ENCODE results near the gene KHNYN. TPM values are rescaled to one million over a fixed set of nuclear protein-coding genes. Genes with fewer than 3 reads are reported as not detected.
"Not testable (repeated sequence)": the region's sequence is repeated elsewhere in the genome, so short reads cannot be mapped to it uniquely, and the experiment has no call there.

Gene KHNYN
- total RNA-seq, 1 donor from 2014 or later: 57.6 TPM

DNA sequence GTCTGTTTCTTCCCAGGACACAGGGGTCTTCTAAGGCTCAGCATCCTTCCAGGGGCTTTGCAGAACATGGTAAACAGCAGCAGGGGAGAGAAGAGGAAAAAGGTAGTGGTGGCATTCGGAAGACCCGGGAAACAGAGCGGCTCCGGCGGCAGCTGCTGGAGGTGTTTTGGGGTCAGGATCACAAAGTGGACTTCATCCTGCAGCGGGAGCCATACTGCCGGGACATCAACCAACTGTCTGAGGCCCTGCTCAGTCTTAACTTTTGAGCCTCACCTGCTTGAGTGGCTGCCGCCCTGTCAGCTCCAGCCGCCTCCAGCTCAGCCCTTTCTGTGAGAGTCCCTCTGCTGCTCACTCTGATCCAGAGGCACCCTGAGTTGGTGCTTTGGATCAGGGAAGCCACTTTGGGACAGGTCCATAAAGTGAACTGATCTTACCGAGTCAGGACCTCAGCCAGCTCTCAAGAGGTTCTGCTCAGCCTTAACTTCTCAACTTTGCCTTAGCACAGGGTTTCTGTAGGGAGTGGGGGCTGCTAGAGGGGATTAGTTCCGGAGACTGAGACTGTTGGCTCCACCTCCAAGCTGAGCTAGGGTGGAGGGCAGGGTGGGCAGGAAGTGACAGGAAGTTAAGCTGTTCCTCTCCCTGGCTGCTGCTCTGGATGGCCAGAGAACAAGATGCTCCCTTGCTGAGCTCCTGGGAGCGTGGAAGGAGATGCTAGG is 7.4 kb downstream of the KHNYN start:
- no peak for DNase-seq (ENCODE audit: extremely low read depth, low read depth, low spot score)

DNA sequence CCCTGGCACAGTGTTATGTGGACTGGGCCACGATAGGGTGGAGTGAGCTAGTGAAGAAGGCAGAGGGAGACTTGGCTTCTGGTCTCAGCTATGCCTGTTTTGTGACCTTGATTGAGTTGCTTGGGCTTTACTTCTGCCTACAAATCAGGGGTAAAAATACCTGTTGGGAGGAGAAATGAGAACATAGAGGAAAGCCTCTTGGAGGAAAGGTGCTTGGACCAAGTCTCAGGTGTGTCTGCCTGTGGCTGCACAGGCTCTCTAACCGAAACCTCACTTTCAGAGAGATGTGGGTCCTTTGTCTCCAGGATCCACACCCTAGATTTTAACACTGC is 7.9 kb downstream of the KHNYN start:
- DNase-seq (ENCODE audit: extremely low read depth, low read depth, low spot score): no peak

DNA sequence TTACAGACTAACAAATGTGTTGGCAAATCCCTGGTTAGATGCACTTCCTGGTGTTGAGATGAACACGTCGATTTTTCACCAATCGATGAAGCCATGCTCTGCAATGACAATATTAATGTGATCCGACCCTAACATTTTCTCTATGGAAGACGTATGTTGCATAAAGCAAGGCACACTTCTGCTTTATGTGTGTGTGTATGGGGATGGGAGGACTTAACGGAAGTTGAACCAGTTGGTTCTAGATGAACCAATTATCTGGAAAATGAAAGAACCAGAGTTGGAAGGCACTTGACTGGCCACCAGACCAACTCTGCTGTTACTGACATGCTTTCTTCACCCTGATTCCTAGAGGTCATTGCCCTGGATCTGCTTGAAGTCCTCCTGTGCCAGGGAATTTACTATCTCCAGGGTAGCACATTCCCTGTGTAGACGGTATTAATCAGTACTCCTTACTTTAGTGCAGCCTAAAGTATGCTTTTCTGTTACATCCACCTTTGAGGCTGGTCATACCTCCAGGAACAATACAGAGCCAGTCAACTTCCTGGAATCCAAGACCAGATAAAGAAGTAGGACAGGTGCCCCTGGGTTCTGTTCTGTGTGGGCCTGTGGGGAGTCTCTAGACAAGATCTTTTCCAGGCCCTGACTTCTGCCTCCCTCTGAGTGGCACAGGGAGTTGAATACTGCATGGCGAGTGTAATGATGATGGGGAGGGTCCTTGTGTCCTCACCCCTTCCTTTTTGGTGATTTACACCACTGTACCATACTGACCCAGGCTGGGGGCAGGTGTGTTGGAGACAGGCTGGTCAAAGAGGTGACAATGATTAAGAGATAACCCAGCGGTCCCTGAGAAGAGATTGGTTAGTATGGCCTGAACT is 8.7 kb downstream of the KHNYN start:
- no peak for DNase-seq (ENCODE audit: extremely low read depth, low read depth, low spot score)

DNA sequence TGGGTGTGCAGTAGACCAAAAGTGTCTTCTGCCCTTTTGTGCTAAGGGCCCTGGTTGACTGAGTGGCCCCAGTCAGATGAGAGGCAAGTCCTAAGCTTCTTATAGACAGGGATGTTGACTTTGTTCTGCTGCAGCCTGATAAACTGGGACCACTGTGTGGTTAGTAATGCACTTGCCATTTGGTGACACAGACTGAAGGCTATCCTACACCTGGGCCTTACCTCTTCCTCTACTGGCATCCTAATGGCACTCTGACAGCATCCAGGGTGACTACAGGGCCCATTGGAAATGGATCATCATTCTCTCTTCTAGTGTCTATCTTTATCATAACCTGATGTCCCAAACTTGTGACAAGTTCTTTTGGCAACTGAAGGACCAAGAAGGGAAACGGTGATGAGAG is 9.5 kb downstream of the KHNYN start:
- no peak for DNase-seq (ENCODE audit: extremely low read depth, low read depth, low spot score)

DNA sequence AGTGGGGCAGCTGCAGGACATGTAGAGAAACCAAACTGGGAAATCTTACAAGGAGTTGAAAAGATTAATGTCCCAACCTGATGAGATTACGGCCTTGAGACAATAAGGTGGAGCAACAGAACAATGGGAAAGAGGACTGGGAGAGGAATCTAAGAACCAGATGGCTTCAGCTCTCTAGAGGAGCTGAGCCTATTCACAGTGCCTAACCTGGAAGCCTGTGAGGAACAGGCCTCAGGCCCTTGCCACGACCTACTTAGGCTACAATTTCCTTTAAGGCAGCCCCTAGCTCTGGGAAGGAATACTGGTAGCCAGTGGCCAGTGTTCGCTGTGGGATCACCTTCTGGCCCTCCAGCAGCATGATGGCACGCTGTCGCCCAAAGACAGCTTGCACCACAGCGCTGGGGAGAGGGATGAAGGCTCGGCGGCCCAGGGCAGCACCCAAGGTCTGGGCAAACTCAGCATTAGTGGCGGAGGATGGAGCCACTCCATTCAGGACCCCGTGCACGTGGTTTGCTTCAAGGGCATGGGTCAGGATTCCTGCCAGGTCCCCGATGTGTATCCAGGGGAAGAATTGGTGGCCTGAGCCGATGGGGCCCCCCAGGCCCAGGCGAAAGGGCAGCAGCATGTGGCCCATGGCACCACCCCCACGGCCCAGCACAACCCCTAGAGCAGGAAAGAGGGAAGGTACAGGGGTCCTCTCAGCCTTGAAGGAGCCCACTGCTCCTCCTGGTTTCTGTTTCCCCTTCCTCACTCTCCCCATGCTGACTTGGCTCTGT is 10.3 kb downstream of the KHNYN start:
- DNase-seq (ENCODE audit: extremely low read depth, low read depth, low spot score): no peak

DNA sequence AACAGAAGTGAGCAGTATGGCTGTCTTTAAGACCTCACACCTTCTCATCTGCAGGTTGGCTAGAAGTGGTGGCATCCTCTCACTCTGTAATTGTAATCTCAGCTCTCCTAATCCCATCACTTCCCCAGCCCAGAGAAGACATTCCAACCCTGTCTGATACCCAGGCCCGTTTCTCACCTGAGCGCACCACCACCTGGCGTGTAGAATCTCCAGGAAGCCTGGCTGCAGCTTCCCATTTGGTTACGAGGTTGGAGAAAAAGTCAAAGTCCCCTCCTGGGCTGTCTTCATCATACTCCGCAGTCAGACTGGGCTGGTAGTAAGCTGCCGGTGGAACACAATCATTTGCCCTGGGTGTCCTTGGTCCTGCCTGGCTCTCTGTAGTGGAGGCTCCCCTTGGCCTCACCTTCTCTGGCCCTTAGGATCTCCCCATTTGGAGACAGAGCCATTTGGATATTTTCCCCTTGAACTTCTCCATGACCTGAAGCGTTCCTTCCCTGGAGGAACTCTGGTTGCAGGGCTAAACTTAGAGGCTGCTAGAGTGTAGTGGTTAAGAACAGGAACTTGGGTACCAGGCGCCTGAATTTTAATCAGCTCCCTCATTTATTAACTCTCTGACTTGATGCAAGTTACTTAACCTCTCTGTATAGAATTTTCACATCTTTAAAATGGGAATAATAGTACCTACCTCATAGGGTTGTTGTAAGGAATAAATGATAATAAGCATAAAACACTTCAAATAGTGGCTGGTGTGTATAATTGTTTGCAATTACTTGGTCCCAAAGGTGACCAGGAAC is 11.0 kb downstream of the KHNYN start:
- DNase-seq (ENCODE audit: extremely low read depth, low read depth, low spot score): no peak

DNA sequence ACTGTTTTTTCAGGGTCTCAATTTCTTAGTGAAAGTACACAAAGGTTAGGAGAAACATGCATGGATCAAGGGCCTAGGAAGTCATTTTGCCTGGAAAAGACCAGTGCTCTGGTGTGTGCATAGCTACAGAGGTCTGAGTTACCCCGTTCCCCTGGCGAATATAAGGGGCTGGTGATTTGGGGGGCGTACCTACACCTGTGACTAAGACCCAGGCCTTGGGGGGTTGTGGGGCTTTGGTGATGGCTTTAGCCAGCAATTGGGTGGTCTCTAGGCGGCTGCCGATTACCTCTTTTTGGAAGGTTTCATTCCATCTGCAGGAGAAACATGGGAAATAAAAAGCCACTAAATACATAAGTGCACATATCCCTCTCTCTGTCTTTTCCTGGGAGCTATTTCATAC is 11.7 kb downstream of the KHNYN start:
- no peak for DNase-seq (ENCODE audit: extremely low read depth, low read depth, low spot score)

DNA sequence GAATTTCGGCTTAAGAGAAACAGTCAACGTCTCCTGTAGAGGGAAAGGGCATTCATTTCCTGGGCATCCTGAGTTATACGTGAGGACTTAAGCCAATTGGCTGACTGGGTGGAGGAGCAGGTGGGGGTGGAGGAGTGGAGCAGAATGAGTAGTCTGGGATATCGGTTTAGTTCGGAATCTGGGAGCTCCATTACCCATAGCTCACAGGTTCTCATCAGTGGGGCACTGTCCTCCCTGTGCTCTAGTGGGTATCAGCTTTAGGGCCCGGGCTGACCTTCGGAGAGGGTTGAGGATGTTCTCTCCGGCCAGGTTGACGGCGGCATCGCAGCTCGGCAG is 12.1 kb downstream of the KHNYN start:
- DNase-seq (ENCODE audit: extremely low read depth, low read depth, low spot score): no peak

DNA sequence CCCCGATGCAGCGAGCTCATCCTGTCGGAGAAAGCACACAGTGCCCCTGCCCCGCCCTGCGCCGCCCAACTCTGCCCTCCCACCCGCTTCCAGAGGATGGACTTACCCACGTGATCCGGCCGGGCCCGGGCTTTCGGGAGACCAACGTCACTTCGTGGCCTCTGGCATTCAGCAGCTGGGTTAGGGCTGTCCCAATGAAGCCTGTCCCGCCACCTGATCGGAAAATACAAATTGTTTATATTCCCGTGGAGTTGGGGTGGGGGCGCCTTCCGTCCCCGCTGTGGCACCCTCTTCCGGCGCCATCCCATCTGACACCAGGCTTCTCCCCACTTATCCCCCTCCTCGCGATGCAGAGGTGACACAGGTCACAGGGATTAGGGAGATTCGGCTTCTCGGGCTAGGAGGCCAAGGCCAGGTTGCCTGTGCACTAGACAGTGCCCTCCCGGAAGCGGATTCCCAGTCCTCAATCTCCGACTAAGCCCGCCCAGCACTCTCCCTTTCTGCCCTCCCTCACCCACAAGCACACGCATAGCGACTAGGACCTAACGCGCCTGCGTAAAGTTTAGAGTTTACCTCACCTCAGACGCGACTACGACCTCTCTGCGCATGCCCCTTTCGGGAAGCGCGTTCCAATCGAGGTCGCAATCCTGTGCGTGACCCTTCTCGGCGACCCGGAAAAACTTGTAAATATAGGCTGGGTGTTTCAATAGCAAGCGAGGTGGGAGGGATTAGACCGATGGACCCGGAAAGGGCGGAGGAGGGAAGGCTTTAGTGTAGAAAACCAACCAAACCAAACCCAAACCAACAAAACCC is 12.7 kb downstream of the KHNYN start, which contains the start of gene SDR39U1:
Gene SDR39U1 (minus strand): TSS at position 537 of the 813 bp plus-strand sequence. CDS start 7 bp downstream, at position 530.
- DNase-seq (ENCODE audit: extremely low read depth, low read depth, low spot score): peak; percentile 96

DNA sequence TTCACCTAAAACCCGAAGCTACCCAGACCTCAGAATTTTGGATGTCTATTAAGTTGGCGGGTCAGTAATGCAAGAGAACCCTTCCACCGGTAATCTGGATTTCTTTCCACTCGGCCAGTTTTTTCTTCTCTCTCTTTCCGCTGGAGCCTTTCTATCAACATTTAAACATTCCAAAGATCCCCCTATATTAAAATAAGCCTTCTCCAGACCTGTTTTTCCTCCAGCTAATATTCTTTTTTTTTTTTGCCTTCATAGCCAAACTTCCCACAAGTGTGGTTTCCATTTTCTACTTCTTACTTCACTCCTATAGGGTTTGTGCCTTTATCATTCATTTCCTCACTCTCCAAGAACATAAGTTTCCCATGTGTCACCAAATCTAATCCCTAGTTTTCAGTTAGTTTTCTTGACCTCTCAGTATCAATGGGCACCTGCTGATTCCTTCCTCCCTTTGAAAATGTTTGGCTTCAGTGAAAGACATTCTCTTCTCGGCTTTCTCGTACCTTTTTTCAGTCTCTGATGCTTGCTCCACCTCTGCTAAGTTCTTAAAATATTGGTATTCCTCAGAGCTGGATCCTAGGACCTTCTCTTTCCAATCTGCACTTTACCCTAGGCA is 13.4 kb downstream of the KHNYN start:
- DNase-seq (ENCODE audit: extremely low read depth, low read depth, low spot score): no peak

DNA sequence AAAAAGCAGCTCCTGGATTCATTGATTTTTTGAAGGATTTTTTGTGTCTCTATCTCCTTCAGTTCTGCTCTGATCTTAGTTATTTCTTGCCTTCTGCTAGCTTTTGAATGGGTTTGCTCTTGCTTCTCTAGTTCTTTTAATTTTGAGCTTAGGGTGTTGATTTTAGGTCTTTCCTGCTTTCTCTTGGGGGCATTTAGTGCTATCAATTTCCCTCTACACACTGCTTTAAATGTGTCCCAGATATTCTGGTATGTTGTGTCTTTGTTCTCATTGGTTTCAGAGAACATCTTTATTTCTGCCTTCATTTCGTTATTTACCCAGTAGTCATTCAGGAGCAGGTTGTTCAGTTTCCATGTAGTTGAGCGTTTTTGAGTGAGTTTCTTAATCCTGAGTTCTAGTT is 21.1 kb downstream of the KHNYN start:
- DNase-seq (ENCODE audit: extremely low read depth, low read depth, low spot score): not testable (repeated sequence)

DNA sequence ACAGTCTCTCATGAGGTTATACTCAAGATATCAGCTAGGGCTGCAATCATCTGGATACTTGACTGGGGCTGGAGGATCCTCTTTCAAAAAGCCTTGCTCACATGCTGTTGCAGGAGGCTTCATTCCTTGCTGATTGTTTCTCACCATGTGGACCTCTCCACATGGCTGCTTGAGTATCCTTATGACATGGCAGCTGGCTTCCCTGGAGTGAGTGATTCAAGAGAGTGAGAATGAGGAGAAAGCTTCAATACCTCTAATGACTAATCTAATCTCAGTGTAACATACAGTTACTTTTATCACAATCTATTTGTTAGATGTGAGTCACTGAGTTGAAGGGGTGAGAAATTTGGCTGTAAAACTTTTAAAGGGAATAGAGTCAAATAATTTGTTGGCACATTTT is 27.2 kb downstream of the KHNYN start:
- no peak for DNase-seq (ENCODE audit: extremely low read depth, low read depth, low spot score)

DNA sequence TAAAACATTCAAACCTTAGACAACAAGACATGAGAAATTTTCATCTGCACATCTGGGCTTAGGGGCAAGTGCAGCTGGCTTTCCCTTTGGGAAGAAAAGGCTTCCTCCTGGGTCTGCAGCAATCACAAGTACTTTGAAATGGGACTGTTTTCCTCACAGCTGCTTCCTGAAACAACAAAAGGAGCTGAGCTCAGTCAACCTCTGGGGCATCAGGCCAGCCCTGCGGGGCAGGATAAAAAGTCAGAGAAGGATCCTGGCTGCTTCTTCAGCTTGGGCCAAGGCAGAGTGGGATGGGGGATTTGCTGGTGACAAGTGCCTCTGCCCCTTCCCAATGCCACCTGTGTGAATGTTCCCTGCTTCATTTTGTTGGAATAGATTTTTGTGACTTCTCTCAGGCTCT is 29.0 kb downstream of the KHNYN start:
- DNase-seq (ENCODE audit: extremely low read depth, low read depth, low spot score): no peak

DNA sequence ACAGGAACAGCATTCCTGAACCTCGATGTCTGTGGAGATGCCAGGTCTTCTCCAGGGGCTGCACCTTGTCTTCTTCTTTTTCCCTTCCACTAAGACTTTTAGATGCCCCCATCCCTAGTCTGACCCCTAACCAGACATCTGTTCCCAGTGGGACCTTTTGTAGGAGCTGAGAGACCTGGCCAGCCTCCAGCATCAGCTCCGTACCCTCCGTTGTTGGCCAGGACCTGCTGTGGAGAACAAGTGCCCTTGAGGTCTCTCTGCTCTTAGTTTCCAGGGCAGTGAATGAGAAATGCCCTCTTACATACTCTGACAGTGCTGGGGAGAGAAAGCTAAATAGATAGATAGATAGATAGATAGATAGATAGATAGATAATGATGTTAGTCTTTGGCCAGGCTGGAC is 29.6 kb downstream of the KHNYN start:
- DNase-seq (ENCODE audit: extremely low read depth, low read depth, low spot score): no peak

DNA sequence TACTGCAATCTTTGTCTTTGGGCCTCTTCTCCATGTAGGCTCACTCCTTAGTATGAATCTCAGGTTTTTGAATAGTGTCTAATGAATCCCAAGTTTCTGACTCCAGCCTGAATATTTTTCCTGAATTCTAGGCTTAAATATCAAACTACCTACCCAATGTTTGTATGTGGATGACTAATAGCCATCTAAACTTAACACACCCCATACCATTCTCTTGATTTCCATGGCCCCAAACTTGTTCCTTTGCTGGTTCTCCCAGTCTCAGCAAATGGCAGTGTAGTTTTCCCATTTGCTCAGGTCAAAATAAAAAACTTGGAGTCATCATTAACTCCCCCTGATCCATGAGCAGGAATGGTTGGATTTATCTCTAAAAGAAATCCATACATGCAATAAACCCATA is 31.6 kb downstream of the KHNYN start:
- no peak for DNase-seq (ENCODE audit: extremely low read depth, low read depth, low spot score)

DNA sequence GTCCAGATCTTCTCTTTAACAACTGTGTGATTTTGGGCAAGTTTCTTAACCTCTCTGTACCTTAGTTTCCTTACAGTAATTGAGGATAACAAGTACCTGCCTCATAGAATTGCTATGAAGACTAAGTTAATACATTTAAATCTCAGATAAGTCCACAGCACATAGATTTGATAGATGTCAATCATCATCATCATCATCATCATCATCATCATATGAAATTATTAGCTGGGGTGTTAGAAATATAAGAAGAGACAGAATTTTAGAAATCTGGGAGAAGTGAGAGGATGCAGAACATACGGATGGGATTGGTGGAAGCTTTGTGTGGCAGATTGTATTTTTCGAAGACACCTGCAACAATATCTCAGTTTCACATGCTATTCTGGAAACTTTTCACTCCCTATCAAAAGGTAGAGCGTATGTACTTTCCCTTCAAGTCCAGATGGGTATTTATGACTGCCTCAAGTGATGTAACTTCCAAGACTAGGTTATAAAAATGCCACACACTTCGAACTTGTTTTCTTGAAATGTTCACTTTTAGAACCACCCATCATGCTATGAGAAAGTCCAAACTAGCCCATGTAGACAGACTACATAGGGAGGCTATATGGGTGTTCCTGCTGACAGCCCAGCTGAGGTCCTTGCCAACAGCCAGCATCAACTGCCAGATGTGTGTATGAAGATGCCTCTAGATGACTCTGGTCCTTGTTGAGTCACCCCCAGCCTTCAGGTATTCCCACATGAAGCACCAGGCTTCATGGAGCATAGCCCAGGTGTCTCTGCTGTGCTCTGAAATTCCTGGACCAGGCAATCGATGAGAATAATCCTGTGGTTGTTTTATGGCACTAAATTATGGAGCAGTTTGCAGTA is 33.5 kb downstream of the KHNYN start:
- DNase-seq (ENCODE audit: extremely low read depth, low read depth, low spot score): no peak

DNA sequence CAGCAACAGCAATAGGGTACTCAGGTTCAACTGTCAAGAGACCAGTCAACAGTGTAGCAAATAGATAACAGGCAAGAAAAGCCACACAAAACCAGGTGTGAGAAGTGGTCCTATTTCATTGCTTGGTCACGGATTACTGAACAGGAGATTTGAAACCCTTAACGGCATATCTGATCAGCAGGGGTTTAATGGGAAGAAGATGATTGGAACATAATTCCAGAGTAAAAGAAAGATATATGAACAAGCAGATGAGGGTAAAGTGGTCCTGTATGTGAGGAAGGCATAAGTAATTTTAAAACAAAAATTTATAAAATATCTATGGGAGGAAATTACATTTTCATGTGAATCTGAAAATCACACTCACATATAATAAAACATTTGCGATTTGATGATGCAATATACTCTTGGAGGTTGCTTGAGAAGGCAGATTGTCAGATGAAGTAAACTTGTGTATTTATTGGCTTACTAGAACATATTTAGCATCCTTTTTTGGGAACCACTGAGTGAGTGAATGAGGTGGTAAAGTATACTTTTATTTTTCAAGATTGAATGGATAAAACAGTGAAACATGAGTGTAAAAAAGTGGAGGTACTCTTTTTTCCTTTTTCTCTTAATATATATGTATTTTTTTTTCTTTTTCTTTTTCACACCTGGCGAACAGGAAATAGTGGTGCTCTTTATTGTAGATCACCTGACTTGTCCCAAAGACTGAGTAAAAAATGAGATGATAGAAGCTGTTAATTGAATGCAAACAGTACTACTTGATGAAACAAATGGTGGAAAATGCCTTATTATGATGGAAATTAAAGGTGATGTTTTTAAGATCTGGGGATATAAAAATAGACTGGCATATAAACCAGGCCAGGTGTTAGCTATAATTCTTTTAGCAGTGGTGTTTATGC is 34.4 kb downstream of the KHNYN start:
- no peak for DNase-seq (ENCODE audit: extremely low read depth, low read depth, low spot score)

DNA sequence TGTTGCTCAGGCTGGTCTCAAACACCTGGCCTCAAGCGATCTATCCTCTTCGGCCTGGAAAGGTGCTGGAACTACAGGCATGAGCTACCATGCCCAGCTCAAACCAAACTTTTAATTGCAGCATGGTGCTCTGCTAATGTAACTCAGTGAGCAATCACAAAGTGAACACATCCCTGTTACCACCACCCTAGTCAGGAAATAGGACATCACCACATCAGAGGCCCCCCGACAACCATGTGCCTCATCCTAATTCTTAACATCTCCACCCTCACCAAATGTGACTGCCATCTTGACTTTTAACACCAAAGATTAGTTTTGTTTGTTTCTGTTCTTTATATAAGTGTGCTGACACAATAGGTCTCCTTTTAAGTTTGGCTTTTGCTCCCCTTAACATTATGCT is 35.6 kb downstream of the KHNYN start:
- DNase-seq (ENCODE audit: extremely low read depth, low read depth, low spot score): no peak

Measured in glomerular endothelial cell (primary cell).